NCI-H1436 (cell line): ENCODE results near the gene FLNC.

ENCODE experiments used
- DNase-seq: peaks from one replicate; lab custom pipeline; 2025; lab: John Stamatoyannopoulos, UW

The FLNC gene

GRCh38 chr7:128801003-128801402 lies 29.2 kb upstream of the FLNC start:
- DNase-seq, result no peak

- no peak for DNase-seq
These were observed 28.4 kb upstream of the FLNC start for GRCh38 chr7:128801667-128802418.

GRCh38 chr7:128804484-128804883 lies 25.7 kb upstream of the FLNC start:
- no peak for DNase-seq

GRCh38 chr7:128805225-128805624 lies 25.0 kb upstream of the FLNC start:
- no peak for DNase-seq

GRCh38 chr7:128807191-128807590 lies 23.0 kb upstream of the FLNC start:
- DNase-seq, result no peak

- no peak for DNase-seq
These were observed 20.8 kb upstream of the FLNC start for GRCh38 chr7:128809363-128809762.

GRCh38 chr7:128810473-128810872 lies 19.7 kb upstream of the FLNC start:
- no peak for DNase-seq

- no peak for DNase-seq
These were observed 19.2 kb upstream of the FLNC start for GRCh38 chr7:128810997-128811396.

GRCh38 chr7:128811631-128812430 lies 18.4 kb upstream of the FLNC start:
- no peak for DNase-seq

GRCh38 chr7:128812514-128813168 lies 17.6 kb upstream of the FLNC start:
- DNase-seq, result no peak

- DNase-seq, result no peak
These were observed 15.7 kb upstream of the FLNC start for GRCh38 chr7:128814499-128814898.

GRCh38 chr7:128815289-128815942 lies 14.8 kb upstream of the FLNC start:
- DNase-seq, result no peak

- DNase-seq, result no peak
These were observed 11.5 kb upstream of the FLNC start for GRCh38 chr7:128818694-128819093.

- no peak for DNase-seq
These were observed 8.5 kb upstream of the FLNC start for GRCh38 chr7:128821724-128822123.

GRCh38 chr7:128826512-128826911 lies 3.7 kb upstream of the FLNC start:
- no peak for DNase-seq

- DNase-seq, result no peak
These were observed 3.3 kb upstream of the FLNC start for GRCh38 chr7:128826916-128827247.

- DNase-seq, result no peak
These were observed 2.8 kb upstream of the FLNC start for GRCh38 chr7:128827248-128827958.

- DNase-seq, result no peak
These were observed 2.1 kb upstream of the FLNC start for GRCh38 chr7:128827971-128828711.

- DNase-seq, result no peak
These were observed 627 bp upstream of the FLNC start for GRCh38 chr7:128829391-128830166.
